Epithelial cell of esophagus (primary cell): ENCODE results near the gene VWA3B.
"Not testable (repeated sequence)": the region's sequence is repeated elsewhere in the genome, so short reads cannot be mapped to it uniquely, and the experiment has no call there.

ENCODE experiments used
- DNase-seq: peaks from one replicate; pipeline ENCODE4 v3.0.0; 2010; ENCODE audit warnings: low read depth
- H3K4me3 ChIP-seq: 2 replicates; pipeline ENCODE4 v1.5.1; 2011; ENCODE audit warnings: mild to moderate bottlenecking, low read length, control low read depth
- TF ChIP-seq, protein P1 (sequence below): IDR thresholded peaks from 2 replicates; pipeline ENCODE4 v1.5.1; 2011; ENCODE audit warnings: low read depth, mild to moderate bottlenecking, low read length, control low read depth, inconsistent platforms; ENCODE audit not compliant: insufficient read depth; ENCODE audit errors: missing control alignments

The VWA3B gene

DNA sequence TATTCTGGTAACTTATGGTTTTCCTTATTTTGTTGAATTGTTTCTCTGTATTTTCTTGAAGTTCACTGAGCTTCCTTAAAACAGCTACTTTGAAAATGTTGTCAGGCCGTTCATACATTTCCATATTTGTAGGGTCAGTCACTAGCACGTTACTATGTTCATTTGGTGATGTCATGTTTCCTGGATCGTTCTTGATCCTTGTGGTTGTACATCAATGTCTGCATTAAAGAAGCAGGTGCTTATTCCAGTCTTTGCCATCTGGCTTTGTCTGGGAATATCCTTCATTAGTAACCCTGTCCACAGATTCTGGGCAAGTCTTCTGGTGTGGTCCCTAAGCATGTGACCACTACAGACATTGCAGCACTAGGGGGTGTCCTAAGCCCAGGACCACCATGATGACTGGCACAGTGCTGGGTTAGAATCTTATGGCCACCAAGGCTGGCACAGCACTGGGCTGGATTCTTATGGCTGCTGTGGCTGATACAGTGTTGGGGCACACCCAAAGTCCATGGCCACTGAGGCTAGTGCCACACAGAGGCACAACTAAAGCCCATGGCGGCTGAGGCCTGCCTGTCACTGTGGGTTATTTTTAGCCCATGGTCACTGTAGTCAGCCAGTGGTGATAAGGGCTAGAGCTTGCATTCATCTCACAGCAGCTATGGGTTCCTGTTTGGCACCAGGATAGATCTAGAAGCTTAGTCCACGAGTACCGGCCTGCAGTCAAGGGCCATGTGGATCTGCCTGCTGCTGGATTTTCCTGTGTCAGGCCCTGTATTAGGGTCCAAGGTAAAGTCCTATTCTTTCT lies 13.2 kb downstream of the VWA3B start:
- no peak overlapping the region for H3K4me3 ChIP-seq
- DNase-seq = no peak
- TF ChIP-seq, protein P1, sequence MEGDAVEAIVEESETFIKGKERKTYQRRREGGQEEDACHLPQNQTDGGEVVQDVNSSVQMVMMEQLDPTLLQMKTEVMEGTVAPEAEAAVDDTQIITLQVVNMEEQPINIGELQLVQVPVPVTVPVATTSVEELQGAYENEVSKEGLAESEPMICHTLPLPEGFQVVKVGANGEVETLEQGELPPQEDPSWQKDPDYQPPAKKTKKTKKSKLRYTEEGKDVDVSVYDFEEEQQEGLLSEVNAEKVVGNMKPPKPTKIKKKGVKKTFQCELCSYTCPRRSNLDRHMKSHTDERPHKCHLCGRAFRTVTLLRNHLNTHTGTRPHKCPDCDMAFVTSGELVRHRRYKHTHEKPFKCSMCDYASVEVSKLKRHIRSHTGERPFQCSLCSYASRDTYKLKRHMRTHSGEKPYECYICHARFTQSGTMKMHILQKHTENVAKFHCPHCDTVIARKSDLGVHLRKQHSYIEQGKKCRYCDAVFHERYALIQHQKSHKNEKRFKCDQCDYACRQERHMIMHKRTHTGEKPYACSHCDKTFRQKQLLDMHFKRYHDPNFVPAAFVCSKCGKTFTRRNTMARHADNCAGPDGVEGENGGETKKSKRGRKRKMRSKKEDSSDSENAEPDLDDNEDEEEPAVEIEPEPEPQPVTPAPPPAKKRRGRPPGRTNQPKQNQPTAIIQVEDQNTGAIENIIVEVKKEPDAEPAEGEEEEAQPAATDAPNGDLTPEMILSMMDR = no peak

DNA sequence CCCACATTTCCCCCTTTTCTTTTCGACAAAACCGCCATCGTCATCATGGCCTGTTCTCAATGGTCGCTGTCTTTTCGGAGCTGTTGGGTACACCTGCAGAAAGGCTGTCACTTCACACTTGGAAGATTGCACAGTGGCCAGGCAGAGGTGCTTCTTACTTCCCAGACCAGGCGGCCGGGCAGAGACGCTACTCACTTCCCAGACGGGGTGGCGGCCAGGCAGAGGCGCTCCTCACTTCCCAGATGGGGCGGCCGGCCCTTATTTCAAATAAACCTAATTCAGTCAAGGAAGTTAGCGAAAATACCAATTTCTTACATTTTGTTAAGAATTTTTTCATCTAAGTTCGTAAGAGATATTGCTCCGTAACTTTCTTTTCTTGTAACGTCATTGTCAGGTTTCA lies 15.3 kb downstream of the VWA3B start:
- not testable (repeated sequence) for DNase-seq, H3K4me3 ChIP-seq

DNA sequence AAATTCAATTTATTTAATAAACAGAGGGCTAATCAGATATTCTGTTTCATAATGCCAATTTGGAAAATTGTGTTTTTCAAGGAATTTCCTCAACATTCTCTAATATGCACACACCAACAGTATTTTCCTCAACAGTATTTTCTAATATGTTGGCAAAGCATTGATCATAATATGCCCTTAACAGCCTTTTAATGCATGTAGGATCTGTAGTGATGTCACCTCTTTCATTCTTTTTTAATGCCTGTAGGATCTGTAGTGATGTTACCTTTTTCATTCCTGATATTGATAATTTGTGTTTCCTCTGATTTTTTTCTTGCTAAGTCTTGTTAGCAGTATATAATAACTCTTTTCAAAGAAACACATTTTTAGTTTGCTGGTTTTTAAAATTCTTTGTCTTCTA lies 15.9 kb downstream of the VWA3B start:
- DNase-seq = no peak
- TF ChIP-seq, protein P1 = no peak
- H3K4me3 ChIP-seq = no peak overlapping the region

DNA sequence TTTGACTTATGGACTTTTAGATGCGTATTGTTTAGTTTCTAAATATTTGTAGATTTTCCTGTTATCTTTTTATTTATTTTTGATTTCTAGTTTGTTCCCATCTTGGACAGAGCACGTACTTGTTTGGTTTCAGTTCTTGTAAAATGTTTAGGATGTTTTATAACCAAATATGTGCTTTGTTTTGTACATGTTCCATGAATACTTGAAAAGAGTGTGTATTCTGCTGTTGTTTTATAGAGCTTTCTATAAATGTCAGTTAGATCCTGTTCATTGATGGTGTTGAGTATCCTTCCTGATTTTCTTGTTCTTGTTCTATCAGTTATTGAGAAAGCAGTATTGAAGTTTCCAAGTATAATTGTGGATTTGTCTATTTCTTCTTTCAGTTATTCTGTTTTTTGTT lies 21.1 kb downstream of the VWA3B start:
- DNase-seq = no peak
- H3K4me3 ChIP-seq = no peak overlapping the region
- TF ChIP-seq, protein P1 = no peak

DNA sequence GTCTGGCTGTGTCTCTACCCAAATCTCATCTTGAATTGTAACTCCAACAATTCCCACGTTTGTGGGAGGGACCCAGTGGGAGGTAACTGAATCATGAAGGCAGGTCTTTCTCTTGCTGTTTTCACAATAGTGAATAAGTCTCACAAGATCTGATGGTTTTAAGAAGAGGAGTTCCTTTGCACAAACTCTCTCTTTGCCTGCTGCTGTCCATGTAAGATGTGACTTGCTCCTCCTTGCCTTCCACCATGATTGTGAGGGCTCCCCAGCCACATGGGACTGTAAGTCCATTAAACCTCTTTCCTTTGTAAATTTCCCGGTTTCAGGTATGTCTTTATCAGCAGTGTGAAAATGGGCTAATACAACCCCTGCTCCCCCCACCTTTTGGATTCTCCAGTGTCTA lies 23.8 kb downstream of the VWA3B start:
- H3K4me3 ChIP-seq = no peak overlapping the region
- TF ChIP-seq, protein P1 = no peak
- DNase-seq = no peak

DNA sequence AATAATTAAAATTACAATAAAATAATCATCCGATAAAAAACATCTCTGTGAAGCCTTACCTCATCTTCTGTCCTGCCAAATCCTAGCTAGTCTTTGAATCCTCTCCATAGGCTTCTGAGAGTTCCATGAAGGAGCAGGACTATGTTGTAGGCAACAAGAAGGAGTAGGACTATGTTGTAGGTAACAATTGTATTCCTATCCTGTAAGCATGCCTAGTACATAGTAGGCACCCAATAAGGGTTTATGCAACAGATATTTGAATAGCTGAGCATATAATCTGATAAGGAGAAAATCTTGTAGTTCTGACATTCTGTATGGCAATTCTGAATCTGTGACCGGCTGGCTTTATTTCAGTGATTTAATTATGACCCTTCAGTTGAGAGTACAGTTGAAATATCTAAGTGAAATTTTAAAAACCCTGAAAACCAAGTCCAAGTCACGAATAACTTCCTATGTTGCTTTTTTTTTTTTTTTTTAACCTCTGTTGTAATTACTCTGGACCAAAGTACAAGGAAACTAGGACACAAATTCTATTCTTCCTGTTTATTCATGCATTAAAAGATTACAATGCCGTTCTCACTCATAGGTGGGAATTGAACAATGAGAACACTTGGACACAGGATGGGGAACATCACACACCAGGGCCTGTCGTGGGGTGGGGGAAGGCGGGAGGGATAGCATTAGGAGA lies 27.8 kb downstream of the VWA3B start:
- DNase-seq = no peak
- TF ChIP-seq, protein P1 = no peak
- H3K4me3 ChIP-seq = no peak overlapping the region

DNA sequence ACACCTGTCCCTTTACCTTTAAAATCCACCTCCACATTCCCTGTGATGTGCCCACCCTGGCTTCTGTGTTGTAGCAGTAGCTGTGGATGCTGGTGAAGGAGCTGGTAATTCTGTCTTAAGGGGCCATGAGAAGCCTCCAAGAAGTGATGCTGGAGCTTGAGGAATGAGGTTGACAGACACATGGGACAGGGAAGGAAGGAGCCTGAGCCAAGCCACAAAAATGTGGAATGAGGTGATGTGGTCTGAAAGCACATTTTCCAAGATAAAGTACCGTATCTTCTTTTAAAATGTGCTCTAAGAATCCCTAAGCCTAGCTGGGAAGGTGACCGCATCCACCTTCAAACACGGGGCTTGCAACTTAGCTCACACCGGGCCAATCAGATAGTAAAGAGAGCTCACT lies 31.2 kb downstream of the VWA3B start:
- TF ChIP-seq, protein P1 = no peak
- DNase-seq = peak; percentile 34
- H3K4me3 ChIP-seq = no peak overlapping the region
